Activated CD4-positive, alpha-beta T cell treated with anti-CD3 and anti-CD28 coated beads for 1 hour (primary cell): Measurements from ENCODE around the gene RANBP1.

Source experiments
- DNase-seq: peaks from one replicate; pipeline ENCODE4 v3.0.0-alpha.2; 2020

Gene RANBP1

DNA sequence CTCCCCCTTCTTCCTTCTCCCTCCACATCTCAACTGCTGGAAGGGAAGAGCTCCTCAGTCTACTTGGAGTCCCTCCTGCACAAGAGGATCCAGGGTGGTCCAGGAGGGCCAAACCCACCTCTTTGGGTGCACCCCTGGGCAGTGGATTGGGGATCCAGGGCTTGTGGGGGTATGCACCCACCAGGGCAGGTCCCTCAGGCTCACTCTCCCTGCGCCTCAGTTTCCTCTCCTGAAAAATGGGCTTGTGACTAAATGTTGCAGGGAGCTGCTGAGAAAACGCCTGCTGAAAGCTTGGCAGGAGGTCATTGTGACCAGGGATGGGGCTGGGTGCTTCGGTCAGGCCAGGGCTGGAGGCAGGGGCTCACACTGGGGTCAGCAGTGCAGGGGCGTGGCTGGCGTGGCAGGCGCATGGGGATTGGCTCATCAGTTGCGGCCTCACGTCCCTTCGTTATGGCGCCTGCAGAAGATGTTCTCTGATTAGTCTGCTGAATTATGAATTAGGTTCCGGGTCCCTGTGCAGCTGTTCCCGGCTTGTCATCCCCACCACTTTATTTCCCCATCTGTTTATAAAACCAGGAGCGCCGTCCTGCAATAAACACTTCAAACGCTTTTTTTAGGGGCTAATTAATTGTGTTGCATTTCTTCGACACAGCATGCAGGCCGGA lies 60.6 kb downstream of the RANBP1 start:
- DNase-seq, result no peak
